ENCODE results near the gene AQP1.

The AQP1 gene

GRCh38 chr7:30911561-30911969, at the start of gene AQP1:
AQP1 (plus strand) TSS chr7:30911853; CDS start chr7:30911910, 57 bp downstream.
- no peak for DNase-seq (ENCODE audit: low read depth)

- DNase-seq (ENCODE audit: low read depth) = no peak
Measured at GRCh38 chr7:30862995-30863705, 48.5 kb upstream of the AQP1 start.

GRCh38 chr7:30863706-30864035, 48.0 kb upstream of the AQP1 start:
- DNase-seq (ENCODE audit: low read depth) = no peak

- no peak for DNase-seq (ENCODE audit: low read depth)
Measured at GRCh38 chr7:30864101-30864500, 47.6 kb upstream of the AQP1 start.

- DNase-seq (ENCODE audit: low read depth) = no peak
Measured at GRCh38 chr7:30865076-30865475, 46.6 kb upstream of the AQP1 start.

GRCh38 chr7:30865821-30866220, 45.8 kb upstream of the AQP1 start:
- no peak for DNase-seq (ENCODE audit: low read depth)

- no peak for DNase-seq (ENCODE audit: low read depth)
Measured at GRCh38 chr7:30866939-30867338, 44.7 kb upstream of the AQP1 start.

- DNase-seq (ENCODE audit: low read depth) = no peak
Measured at GRCh38 chr7:30867483-30867882, 44.2 kb upstream of the AQP1 start.

GRCh38 chr7:30869794-30870611, 41.6 kb upstream of the AQP1 start:
- DNase-seq (ENCODE audit: low read depth) = no peak

GRCh38 chr7:30870821-30871518, 40.7 kb upstream of the AQP1 start:
- DNase-seq (ENCODE audit: low read depth) = no peak

GRCh38 chr7:30871655-30872054, 40.0 kb upstream of the AQP1 start:
- no peak for DNase-seq (ENCODE audit: low read depth)

- no peak for DNase-seq (ENCODE audit: low read depth)
Measured at GRCh38 chr7:30873207-30873606, 38.4 kb upstream of the AQP1 start.

GRCh38 chr7:30873656-30874055, 38.0 kb upstream of the AQP1 start:
- no peak for DNase-seq (ENCODE audit: low read depth)

- no peak for DNase-seq (ENCODE audit: low read depth)
Measured at GRCh38 chr7:30874656-30875302, 36.9 kb upstream of the AQP1 start.

- no peak for DNase-seq (ENCODE audit: low read depth)
Measured at GRCh38 chr7:30877015-30877769, 34.5 kb upstream of the AQP1 start.

- DNase-seq (ENCODE audit: low read depth) = no peak
Measured at GRCh38 chr7:30877993-30878392, 33.7 kb upstream of the AQP1 start.

GRCh38 chr7:30879139-30880124, 32.2 kb upstream of the AQP1 start:
- DNase-seq (ENCODE audit: low read depth) = no peak

- no peak for DNase-seq (ENCODE audit: low read depth)
Measured at GRCh38 chr7:30880125-30880720, 31.4 kb upstream of the AQP1 start.

- no peak for DNase-seq (ENCODE audit: low read depth)
Measured at GRCh38 chr7:30880941-30881340, 30.7 kb upstream of the AQP1 start.

GRCh38 chr7:30881448-30881847, 30.2 kb upstream of the AQP1 start:
- DNase-seq (ENCODE audit: low read depth) = no peak

Data from stimulated activated CD8-positive, alpha-beta memory T cell treated with anti-CD3 and anti-CD28 coated beads, Interleukin-4, amount 100 ng/mL, for 24 hours (primary cell).